Measurements from ENCODE around the gene CRIP2.

CRIP2 gene

DNA sequence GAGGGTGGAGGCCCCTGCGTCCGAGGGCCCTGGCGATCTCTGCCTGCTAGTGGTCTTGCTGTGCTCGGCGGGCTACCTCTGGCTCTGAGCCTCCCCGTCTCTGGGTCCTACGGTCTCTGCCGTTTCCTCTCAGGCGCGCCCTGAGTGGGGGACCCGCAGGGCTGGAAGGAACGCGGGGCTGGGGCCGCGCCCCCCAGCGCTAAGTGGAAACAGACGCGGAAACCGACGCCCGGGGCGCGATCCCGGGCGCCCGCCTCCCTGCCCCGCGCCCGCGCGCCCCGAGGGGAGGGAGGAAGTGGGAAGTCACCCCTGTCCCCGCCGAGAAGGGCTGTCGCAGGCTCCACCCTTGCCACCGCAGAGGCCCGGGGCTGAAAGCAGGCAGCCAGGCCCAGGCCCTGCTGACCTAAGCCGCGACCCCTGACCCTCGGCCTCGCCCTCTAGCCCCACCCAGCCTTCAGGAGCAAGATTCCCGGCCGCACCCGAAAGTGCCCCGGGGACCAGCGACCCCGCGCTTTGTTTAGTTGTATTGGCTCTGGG is 12.9 kb downstream of the CRIP2 start:
- in situ Hi-C loops (cut with MboI; ENCODE audit: low pct_unique_long_range_greater_than_20kb, low sequenced_read_pairs, unreplicated experiment), result no loop called here
- TF ChIP-seq CTCF (IDR thresholded peaks at IDR 0.05; ENCODE audit: extremely low read depth, insufficient read depth, missing control alignments), result no peak
- no peak for DNase-seq (ENCODE audit: low spot score)

DNA sequence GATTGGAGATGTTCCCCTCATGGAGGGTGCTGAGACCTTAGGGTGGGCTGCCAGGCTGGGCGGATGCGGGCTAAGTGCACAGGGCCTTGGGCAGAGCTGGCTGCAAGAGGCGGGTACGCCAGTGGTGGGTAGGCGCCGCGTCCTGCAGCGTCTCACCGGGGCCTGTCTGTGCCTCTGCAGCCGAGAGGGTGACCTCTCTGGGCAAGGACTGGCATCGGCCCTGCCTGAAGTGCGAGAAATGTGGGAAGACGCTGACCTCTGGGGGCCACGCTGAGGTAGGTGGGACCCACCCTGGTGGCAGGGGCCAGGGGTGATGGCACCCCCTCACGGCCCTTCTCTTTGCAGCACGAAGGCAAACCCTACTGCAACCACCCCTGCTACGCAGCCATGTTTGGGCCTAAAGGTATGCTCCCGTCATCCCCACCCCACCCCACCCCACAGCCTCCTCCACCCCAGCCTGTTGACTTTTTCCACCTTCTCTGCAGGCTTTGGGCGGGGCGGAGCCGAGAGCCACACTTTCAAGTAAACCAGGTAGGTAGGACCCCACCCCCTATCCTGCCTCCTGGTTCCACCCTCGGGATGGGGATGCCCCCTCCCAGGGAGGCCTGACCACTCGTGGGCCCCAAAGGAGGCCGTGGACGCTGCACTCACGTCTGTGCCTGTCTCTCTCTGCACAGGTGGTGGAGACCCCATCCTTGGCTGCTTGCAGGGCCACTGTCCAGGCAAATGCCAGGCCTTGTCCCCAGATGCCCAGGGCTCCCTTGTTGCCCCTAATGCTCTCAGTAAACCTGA is 13.6 kb downstream of the CRIP2 start:
- DNase-seq (ENCODE audit: low spot score), result no peak
- in situ Hi-C loops (cut with MboI; ENCODE audit: low pct_unique_long_range_greater_than_20kb, low sequenced_read_pairs, unreplicated experiment), result no loop called here
- no peak for TF ChIP-seq CTCF (IDR thresholded peaks at IDR 0.05; ENCODE audit: extremely low read depth, insufficient read depth, missing control alignments)

- no peak for DNase-seq (ENCODE audit: low spot score)
- in situ Hi-C loops (cut with MboI; ENCODE audit: low pct_unique_long_range_greater_than_20kb, low sequenced_read_pairs, unreplicated experiment), result no loop called here
- no peak for TF ChIP-seq CTCF (IDR thresholded peaks at IDR 0.05; ENCODE audit: extremely low read depth, insufficient read depth, missing control alignments)
These were observed 14.3 kb downstream of the CRIP2 start for GRCh38 chr14:105488781-105489541.

GRCh38 chr14:105489542-105490266 is 15.1 kb downstream of the CRIP2 start:
- TF ChIP-seq CTCF (IDR thresholded peaks at IDR 0.05; ENCODE audit: extremely low read depth, insufficient read depth, missing control alignments), result peak; percentile 66
- in situ Hi-C loops (cut with MboI; ENCODE audit: low pct_unique_long_range_greater_than_20kb, low sequenced_read_pairs, unreplicated experiment), result loop anchor here (10.0 kb wide), 1 partner anchor 115 kb away; no protein-coding TSS in a partner anchor
- peak; percentile 89 for DNase-seq (ENCODE audit: low spot score)

DNA sequence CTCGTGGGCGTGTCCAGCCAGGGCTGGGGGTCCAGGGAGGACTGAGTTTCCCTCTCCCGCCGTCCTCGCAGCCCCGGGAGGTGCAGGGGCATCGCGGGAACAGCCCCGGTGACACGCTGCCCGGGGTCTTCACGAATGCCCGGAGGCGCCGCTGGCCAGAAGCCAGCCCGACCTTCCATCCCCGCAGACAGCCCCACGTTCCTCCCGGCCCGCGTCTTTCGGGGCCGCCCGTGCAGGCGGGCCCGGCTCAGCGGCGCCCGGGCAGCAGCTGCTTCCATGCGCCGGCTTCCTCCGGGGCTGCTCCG is 15.6 kb downstream of the CRIP2 start:
- in situ Hi-C loops (cut with MboI; ENCODE audit: low pct_unique_long_range_greater_than_20kb, low sequenced_read_pairs, unreplicated experiment), result loop anchor here (10.0 kb wide), 1 partner anchor 115 kb away; no protein-coding TSS in a partner anchor
- TF ChIP-seq CTCF (IDR thresholded peaks at IDR 0.05; ENCODE audit: extremely low read depth, insufficient read depth, missing control alignments), result no peak
- DNase-seq (ENCODE audit: low spot score), result no peak

All from GM13977 (cell line).